Mononuclear cell (primary cell): ENCODE measurements around the gene ERP27. TPM values are rescaled to one million over a fixed set of nuclear protein-coding genes. Genes with fewer than 3 reads are reported as not detected.

Experiments used
- H3K27me3 ChIP-seq: 2 replicates; pipeline ENCODE4 v1.6.0; 2011; ENCODE audit warnings: low read length, control low read depth; ENCODE audit not compliant: insufficient read depth
- H3K4me1 ChIP-seq: 2 replicates; pipeline ENCODE4 v1.5.1; 2011; ENCODE audit warnings: mild to moderate bottlenecking, low read length, control low read depth; ENCODE audit not compliant: insufficient read depth
- H3K4me3 ChIP-seq: 2 replicates; pipeline ENCODE4 v1.5.1; 2011; ENCODE audit warnings: mild to moderate bottlenecking, low read length, moderate library complexity
- H3K9me3 ChIP-seq: 2 replicates; pipeline ENCODE4 v1.5.1; 2011; ENCODE audit warnings: low read depth, mild to moderate bottlenecking, control low read depth, low read length
- total RNA-seq: library from RNA; depleted of rRNA; stranded (reverse); fragments of >200 nt; gene quantifications from one replicate; pipeline ENCODE4 v1.2.3, GENCODE V29; 2012

Gene ERP27
- total RNA-seq, 1 donor = 8.3 TPM

GRCh38 chr12:14964406-14964805 is 26.1 kb upstream of the ERP27 start:
- Histone ChIP-seq H3K4me3 (no peak overlapping the region), H3K27me3 (no peaks in the 10 kb centered on the region), H3K4me1 (peaks cover 28% of the 10 kb centered on the region), H3K9me3 (no peaks in the 10 kb centered on the region)

DNA sequence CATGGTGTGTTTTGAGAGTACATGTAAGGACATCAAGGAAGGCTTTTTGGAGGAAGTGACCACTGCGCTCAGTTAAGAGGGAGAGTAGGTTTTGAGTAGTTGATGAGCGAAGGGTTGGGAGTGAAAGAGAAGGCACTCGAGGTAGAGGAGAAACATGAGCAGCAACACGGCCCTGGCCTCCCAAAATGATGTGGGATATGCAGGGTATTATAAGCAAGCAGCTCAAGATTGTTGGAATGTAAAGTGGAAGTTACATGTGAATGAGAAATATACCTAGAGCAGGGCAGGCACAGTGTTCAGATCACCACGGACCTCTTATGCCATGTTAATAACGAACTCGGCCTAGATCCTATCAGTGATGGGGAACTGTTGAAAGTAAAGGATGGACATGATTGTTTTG is 25.2 kb upstream of the ERP27 start:
- Histone ChIP-seq H3K4me3 (no peak overlapping the region), H3K9me3 (no peaks in the 10 kb centered on the region), H3K27me3 (no peaks in the 10 kb centered on the region), H3K4me1 (peaks cover 36% of the 10 kb centered on the region)

DNA sequence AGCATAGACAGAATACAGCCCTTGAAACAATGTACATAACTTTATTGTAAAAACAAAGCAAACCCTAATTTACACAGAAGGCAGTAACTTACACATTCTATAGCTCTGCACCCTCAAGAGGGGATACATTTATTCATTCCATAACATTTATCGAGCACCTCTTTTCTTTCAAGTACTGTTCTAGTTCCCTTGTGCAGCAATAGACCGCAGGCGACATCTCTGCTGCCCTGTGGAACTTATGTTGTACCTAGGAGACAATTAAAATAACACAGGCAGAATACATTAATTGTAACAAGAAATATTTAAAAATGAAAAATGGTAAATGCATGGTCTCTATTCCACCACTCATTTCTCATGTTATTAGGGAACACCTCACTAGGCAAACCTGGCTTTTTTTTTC is 24.5 kb upstream of the ERP27 start:
- H3K4me3 ChIP-seq = no peak overlapping the region

GRCh38 chr12:14962153-14962539 is 23.8 kb upstream of the ERP27 start:
- H3K4me3 ChIP-seq = peak overlapping the region; percentile 96
- peaks cover 50% of the 10 kb centered on the region for H3K4me1 ChIP-seq
- no peaks in the 10 kb centered on the region for H3K9me3 ChIP-seq
- no peaks in the 10 kb centered on the region for H3K27me3 ChIP-seq

More for the DNA sequence above, 24.5 kb upstream of the ERP27 start:
- H3K4me1 ChIP-seq = peaks cover 43% of the 10 kb centered on the region
- no peaks in the 10 kb centered on the region for H3K9me3 ChIP-seq
- H3K27me3 ChIP-seq = no peaks in the 10 kb centered on the region

GRCh38 chr12:14961466-14962152 is 23.3 kb upstream of the ERP27 start, which contains the start of gene ARHGDIB:
ARHGDIB (minus strand) TSS chr12:14961601; CDS start chr12:14950712, 10,889 bp downstream.
- Histone ChIP-seq H3K27me3 (no peaks in the 10 kb centered on the region), H3K4me1 (peaks cover 55% of the 10 kb centered on the region), H3K4me3 (peak within 1 kb of the TSS; percentile 96), H3K9me3 (no peaks in the 10 kb centered on the region)

DNA sequence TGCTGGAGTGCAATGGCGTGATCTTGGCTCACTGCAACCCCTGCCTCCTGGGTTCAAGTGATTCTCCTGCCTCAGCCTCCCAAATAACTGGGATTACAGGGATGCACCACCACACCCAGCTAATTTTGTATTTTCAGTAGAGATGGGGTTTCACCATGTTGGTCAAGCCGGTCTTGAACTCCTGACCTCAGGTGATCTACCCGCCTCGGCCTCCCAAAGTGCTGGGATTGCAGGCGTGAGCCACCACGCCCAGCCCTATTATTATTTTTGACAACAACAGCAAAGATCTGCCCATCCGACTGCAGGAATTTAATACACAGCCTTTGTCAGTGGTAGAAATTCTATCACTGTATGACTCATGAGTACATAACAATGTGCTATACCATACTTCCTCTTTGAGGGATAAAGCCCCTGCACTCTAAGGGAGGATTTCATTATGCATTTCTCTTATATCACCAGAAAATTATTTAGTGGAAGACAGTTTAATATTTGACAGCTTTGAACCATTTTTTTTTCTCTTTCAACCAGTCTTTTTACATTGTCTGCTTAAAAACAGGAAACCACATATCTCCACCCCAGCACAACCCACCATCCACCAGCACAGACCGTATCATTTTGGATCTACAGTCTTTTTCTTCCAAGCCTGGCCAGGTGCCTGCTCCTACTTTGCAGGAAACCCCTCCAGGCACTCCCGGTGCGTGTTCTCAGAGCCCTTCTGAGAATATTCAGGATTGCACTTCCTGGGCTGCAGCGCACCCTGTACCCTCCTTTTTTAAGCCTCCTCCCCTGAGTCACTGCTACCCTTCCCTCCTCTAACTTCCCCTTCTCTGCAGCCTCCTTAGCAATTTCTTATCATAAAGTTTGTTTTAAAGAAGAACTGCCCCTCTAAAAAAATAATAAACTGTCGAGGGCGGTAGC is 22.5 kb upstream of the ERP27 start:
- Histone ChIP-seq H3K4me1 (peaks cover 63% of the 10 kb centered on the region), H3K4me3 (peak overlapping the region; percentile 96), H3K9me3 (no peaks in the 10 kb centered on the region), H3K27me3 (no peaks in the 10 kb centered on the region)

DNA sequence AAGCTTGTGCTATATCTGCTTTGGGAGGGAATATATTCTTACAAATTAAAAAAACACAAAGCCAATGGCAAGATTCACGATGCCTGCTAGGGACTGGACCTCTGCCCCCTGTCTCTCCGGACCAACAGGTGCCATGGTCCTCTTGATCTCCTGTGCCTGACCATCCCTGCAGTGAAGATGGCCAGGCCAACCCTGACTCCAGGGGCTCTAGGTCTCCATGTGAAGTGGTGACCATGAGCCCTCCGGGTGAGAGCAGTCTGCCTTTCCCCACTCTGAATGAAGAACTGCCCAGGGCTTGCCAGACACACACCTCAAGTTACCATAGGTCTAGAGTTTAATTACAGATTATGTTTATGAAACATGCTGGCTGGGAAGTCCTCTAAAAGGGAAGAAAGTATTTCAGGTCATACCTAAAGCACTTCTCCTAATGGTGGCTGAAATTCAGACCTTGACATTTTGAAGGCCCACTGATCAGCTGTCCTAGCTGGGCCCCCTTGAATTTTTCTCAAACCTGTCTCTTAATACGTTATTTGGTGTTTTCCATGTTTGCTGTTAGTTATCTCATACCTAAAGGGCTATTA is 21.7 kb upstream of the ERP27 start:
- peaks cover 68% of the 10 kb centered on the region for H3K4me1 ChIP-seq

GRCh38 chr12:14959463-14959862 is 21.1 kb upstream of the ERP27 start:
- Histone ChIP-seq H3K4me3 (peak overlapping the region; percentile 96), H3K27me3 (no peaks in the 10 kb centered on the region), H3K9me3 (no peaks in the 10 kb centered on the region), H3K4me1 (peaks cover 65% of the 10 kb centered on the region)

More for the DNA sequence above, 21.7 kb upstream of the ERP27 start:
- Histone ChIP-seq H3K4me3 (peak overlapping the region; percentile 96), H3K27me3 (no peaks in the 10 kb centered on the region), H3K9me3 (no peaks in the 10 kb centered on the region)

GRCh38 chr12:14959126-14959440 is 20.7 kb upstream of the ERP27 start:
- Histone ChIP-seq H3K9me3 (no peaks in the 10 kb centered on the region), H3K4me1 (peaks cover 65% of the 10 kb centered on the region), H3K4me3 (peak overlapping the region; percentile 96), H3K27me3 (no peaks in the 10 kb centered on the region)

DNA sequence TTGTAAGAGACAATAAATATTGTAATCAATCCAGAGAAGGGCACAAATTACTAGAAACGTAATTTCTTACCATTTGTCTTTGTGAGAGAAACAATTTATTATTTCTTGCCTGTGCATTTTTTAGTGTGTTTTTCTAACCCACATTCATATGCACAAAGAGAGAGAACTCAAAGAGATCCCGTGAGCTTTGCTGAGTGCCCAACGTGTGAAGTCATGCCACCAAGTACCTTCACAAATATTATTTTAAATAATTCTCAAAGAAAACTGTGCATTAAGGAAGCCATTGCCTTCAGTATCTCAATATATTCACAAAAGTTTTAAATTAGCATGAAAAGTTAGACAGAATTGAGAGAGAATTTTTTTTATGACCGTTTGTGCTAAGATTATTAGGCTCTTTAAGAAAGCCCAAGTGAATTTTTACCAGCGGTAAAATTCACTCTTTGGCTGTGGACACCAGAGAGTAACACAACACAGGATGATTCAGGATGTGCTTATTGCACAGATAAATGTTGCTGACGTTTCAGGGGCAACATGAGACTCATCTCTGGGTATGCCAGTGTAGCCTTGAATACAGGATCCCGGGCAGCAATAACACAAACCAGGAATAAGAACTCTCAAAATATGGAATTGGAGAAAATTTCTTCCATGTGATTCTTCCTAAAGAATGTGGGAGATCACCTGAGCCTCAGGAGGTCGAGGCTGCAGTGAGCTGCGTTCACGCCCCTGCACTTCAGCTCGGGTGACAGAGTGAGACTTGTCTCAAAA is 20.2 kb upstream of the ERP27 start:
- H3K9me3 ChIP-seq = no peaks in the 10 kb centered on the region
- H3K4me1 ChIP-seq = peaks cover 65% of the 10 kb centered on the region
- H3K4me3 ChIP-seq = peak overlapping the region; percentile 96

GRCh38 chr12:14957551-14958168 is 19.3 kb upstream of the ERP27 start:
- Histone ChIP-seq H3K27me3 (no peaks in the 10 kb centered on the region), H3K4me1 (peaks cover 66% of the 10 kb centered on the region), H3K9me3 (no peaks in the 10 kb centered on the region), H3K4me3 (peak overlapping the region; percentile 96)

More for the DNA sequence above, 20.2 kb upstream of the ERP27 start:
- no peaks in the 10 kb centered on the region for H3K27me3 ChIP-seq

DNA sequence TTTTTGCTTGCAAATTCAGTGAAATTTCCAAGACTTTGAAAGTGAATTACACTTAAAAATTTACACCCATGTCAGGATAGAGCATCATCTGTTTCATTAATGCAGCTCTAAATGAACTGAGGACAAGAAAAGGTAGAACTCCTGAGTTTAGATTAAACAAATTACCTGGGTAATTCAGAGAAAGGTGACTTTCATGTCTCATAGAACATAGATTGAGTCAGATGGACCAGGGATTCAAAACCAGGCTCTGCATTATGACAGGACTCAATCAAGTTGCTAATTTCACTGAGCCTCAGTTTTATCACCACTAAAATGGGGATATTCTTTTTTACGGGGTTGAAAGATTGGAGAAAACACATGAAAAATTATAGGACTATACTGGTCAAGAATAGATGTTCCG is 18.6 kb upstream of the ERP27 start:
- H3K27me3 ChIP-seq = no peaks in the 10 kb centered on the region
- H3K4me1 ChIP-seq = peaks cover 73% of the 10 kb centered on the region
- H3K4me3 ChIP-seq = peak overlapping the region; percentile 96
- H3K9me3 ChIP-seq = no peaks in the 10 kb centered on the region

- H3K4me3 ChIP-seq = peak overlapping the region; percentile 10
- H3K27me3 ChIP-seq = no peaks in the 10 kb centered on the region
- no peaks in the 10 kb centered on the region for H3K9me3 ChIP-seq
- peaks cover 75% of the 10 kb centered on the region for H3K4me1 ChIP-seq
Measured at GRCh38 chr12:14956024-14956891, 17.9 kb upstream of the ERP27 start.
